KBM-7 (cell line): ENCODE results near the gene UBB.

ENCODE experiments used
- DNase-seq: peaks from one replicate; pipeline ENCODE4 v3.0.0-alpha.2; 2015
- in situ Hi-C: fragments of 300-500 bp; cut with MboI; formaldehyde crosslinking; loops from 2 replicates; pipeline ENCODE4 v1.14.3; 2020; ENCODE audit warnings: low sequenced_read_pairs, low pct_unique_long_range_greater_than_20kb, mixed read lengths

UBB gene

GRCh38 chr17:16380640-16381495, at the start of gene UBB:
Gene UBB (plus strand): TSS chr17:16381091. CDS start chr17:16381908, 817 bp downstream.
- in situ Hi-C loops, result no loop called here
- DNase-seq, result no peak

- in situ Hi-C loops, result no loop called here
- no peak for DNase-seq
These were observed 42.5 kb upstream of the UBB start for GRCh38 chr17:16338391-16338790.

GRCh38 chr17:16339402-16339801, 41.5 kb upstream of the UBB start:
- DNase-seq, result no peak
- in situ Hi-C loops, result no loop called here

GRCh38 chr17:16339959-16340358, 40.9 kb upstream of the UBB start:
- in situ Hi-C loops, result no loop called here
- DNase-seq, result no peak

GRCh38 chr17:16342979-16343378, 37.9 kb upstream of the UBB start:
- in situ Hi-C loops, result no loop called here
- no peak for DNase-seq

GRCh38 chr17:16343569-16343968, 37.3 kb upstream of the UBB start:
- in situ Hi-C loops, result no loop called here
- DNase-seq, result no peak

- DNase-seq, result no peak
- in situ Hi-C loops, result no loop called here
These were observed 35.3 kb upstream of the UBB start for GRCh38 chr17:16345565-16345964.

- no peak for DNase-seq
- in situ Hi-C loops, result no loop called here
These were observed 34.1 kb upstream of the UBB start for GRCh38 chr17:16346721-16347271.

- DNase-seq, result no peak
- in situ Hi-C loops, result no loop called here
These were observed 32.3 kb upstream of the UBB start for GRCh38 chr17:16348586-16348985.

GRCh38 chr17:16349431-16349830, 31.5 kb upstream of the UBB start:
- in situ Hi-C loops, result no loop called here
- DNase-seq, result no peak

GRCh38 chr17:16351831-16352230, 29.1 kb upstream of the UBB start:
- in situ Hi-C loops, result no loop called here
- no peak for DNase-seq

GRCh38 chr17:16352303-16352666, 28.6 kb upstream of the UBB start:
- in situ Hi-C loops, result no loop called here
- peak; percentile 54 for DNase-seq

GRCh38 chr17:16352667-16353316, 28.1 kb upstream of the UBB start:
- in situ Hi-C loops, result no loop called here
- DNase-seq, result peak; percentile 62

- no peak for DNase-seq
- in situ Hi-C loops, result no loop called here
These were observed 27.3 kb upstream of the UBB start, which contains the start of gene CENPV for GRCh38 chr17:16353317-16354174. Gene CENPV (minus strand): TSS chr17:16353469. CDS start chr17:16353436, 33 bp downstream.

- in situ Hi-C loops, result no loop called here
- DNase-seq, result no peak
These were observed 26.3 kb upstream of the UBB start for GRCh38 chr17:16354585-16354984.

- DNase-seq, result no peak
- in situ Hi-C loops, result no loop called here
These were observed 22.5 kb upstream of the UBB start for GRCh38 chr17:16358394-16358793.

- DNase-seq, result no peak
These were observed 19.0 kb upstream of the UBB start for GRCh38 chr17:16361874-16362273.

GRCh38 chr17:16363749-16364536, 16.9 kb upstream of the UBB start:
- peak; percentile 84 for DNase-seq
- in situ Hi-C loops, result no loop called here

More at GRCh38 chr17:16361874-16362273, 19.0 kb upstream of the UBB start:
- in situ Hi-C loops, result no loop called here

GRCh38 chr17:16364625-16365024, 16.3 kb upstream of the UBB start:
- DNase-seq, result no peak
- in situ Hi-C loops, result no loop called here
